Stimulated activated CD8-positive, alpha-beta memory T cell treated with anti-CD3 and anti-CD28 coated beads, Interleukin-12 subunit alpha, Interleukin-12 subunit beta, amount 100 ng/mL, for 24 hours (primary cell): ENCODE measurements around the gene ZNF827.

Experiments used
- DNase-seq: peaks from one replicate; pipeline ENCODE4 v3.0.0-alpha.2; 2020; ENCODE audit errors: extremely low read depth

The ZNF827 gene

DNA sequence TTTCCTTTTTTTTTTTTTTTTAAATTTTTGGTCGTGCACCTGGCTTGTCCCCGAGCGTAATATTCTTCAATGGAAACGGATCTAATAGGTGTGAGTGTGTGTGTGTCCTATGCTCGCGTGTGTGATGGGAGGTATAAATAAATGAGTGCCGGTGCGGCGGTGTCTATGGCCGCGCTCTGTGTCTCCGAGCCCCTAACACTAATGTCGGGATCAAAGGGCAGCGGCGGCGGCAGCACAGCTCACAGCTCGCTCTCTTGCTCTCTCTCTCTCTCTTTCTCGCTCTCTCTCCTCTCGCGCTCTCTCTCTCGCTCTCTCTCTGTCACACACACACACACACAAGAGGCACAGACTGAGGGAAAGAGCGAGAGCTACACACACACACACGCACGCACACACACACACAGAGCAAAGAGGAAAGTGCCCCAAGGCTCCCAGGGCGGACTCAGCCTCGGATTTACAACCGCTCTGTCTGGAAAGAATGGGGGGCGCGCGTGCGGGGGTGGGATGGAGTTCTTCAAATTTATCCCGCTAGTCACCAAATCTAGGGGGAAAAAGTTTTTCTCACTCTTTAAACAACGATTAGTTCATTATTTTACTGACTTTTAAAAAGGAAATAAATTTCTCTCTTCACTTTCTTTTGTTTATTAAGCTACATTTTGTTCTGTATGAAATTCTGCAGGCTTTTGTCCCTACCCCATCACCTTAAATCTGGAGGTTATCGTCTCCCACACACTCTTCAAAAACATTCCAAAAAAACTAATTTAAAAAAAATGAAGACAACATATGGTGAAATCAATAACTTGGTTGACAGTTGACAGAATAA, at the start of gene ZNF827:
Gene ZNF827, minus strand, starts transcription at position 206 of the 823 bp plus-strand sequence. CDS start 416 bp downstream, outside the sequence.
- peak; percentile 5 for DNase-seq

DNA sequence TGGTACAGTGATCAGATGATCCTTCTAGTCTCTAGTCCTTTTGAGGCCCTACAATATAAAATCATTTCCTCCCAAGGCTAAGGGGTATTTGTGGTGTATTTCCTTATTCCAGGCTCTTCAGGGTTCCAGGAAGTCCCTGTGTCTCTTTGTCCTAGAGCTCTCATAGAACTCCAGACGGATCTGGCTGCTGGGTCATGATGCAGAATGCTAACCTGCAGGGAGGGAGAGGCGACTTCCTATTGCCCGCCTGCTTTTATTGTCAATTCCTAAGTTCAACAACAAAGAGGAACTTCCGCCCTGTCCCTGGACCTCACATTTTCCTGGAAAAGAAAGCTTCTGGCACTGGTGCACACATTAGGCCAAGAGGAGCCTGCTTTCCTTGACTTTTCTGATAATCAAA, 45.9 kb upstream of the ZNF827 start:
- no peak for DNase-seq

DNA sequence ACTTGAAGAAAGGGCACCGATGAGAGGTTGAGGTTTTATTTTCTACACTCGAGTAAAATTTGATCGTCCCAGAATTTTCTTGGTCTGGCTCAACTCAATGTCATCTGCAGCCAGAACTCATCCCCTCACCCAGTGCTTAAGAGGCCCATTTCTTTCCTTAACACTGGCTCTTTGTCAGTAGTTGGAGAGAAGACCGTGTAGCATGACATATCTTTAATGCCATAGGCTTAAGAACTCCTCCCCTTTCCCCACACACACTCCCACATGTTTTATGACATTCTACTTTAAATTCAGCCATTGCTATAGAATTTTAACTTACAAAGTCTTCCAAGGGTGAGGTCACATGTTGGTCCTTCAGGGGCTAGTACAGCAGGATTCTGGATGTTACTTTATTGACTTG, 44.2 kb upstream of the ZNF827 start:
- DNase-seq = no peak

- no peak for DNase-seq
Observed at GRCh38 chr4:145979160-145979559, 40.5 kb upstream of the ZNF827 start.

- DNase-seq = no peak
Observed at GRCh38 chr4:145976680-145977079, 38.1 kb upstream of the ZNF827 start.

DNA sequence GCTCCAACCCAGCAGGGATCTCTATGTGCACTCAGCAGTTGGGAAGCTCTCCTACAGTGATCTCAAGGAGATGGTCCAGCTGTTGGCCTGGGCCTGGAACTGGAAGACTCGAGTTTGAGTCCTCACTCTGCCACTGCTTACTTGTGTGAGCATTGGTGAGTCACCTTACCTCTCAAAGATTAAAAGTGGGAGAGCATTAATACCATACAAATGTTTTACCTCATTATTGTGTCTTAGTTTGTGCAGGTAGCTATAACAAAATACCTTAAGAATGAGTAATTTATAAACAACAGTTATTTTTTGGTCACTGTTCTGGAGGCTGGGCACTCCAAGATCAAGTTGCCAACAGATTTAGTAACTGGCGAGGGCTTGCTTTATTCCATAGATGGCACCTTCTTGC, 21.4 kb upstream of the ZNF827 start:
- no peak for DNase-seq

- DNase-seq = no peak
Observed at GRCh38 chr4:145957302-145957701, 18.7 kb upstream of the ZNF827 start.

GRCh38 chr4:145956288-145956890, 17.8 kb upstream of the ZNF827 start:
- DNase-seq = peak; percentile 11

DNA sequence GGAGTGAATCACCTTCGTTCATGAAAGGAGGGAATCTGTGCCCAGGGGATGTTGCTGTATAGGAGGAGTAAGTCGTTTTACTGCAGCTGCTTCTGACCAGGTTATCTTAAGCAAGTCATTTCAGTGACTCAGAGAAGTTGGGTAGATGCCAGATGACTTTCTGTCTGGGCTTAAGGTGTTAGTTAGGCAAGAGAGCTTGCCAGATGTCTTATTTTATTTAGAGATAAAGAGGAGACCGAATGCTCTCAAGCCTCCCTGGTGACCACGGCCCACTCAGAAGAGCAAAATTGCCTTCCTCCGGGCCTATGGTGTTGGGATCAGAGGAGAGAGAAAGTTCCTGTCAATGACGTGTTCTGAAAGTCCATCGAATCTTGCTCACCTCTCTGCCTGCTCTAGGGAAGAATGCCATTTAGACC, 16.3 kb upstream of the ZNF827 start:
- DNase-seq = no peak

- DNase-seq = no peak
Observed at GRCh38 chr4:145951931-145952330, 13.3 kb upstream of the ZNF827 start.

DNA sequence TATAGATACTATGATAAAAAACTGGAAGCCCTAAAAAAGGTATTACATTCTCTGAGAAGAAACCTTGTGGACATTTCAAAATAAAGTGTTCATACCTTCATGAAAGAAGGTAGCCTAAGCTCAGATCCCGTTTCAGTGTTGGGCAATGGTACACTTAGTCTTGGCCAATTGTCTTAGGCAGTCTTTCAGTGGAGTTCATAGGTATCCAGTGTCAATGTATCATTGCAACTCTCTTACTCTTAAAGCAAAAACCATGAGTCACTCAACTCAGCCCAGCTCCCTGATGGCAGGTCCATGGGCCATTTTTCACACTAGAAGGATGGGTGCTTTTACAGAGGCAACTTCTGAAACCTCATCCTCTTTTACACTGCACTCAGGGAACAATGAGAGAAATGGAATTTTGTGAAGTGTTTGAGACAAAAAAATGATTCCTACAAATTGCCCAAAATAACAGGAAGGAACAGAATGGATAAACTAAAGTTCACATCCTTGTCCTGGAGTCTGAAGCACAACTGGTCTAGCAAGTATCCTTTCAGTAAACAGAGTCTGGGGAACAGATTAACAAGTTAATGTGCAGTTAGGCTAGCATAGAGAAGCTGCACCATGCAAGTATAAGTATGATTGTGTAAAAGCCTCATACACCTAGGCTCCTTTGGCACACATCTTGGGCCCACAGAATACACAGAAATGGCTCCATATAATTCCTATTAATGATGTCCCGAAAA, 7.0 kb upstream of the ZNF827 start:
- DNase-seq = no peak

DNA sequence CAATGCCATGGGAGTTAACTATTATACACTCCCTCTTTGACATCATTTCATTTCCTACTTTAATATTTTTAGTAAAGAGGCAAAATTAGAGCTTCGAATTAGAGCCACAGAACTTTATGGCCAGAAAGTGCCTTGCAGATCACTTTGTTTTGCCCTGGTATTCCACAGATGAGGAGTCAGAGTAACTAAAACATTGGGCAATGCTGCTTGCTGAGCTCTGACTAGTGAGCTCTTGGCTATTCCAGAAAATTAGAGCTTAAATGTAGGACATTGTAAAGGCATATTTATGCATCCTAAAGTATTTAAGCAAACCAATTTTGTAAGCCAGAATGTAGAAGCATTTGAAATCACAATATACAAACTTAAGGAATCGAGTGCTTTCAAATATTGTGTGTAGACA, 6.3 kb upstream of the ZNF827 start:
- DNase-seq = no peak

DNA sequence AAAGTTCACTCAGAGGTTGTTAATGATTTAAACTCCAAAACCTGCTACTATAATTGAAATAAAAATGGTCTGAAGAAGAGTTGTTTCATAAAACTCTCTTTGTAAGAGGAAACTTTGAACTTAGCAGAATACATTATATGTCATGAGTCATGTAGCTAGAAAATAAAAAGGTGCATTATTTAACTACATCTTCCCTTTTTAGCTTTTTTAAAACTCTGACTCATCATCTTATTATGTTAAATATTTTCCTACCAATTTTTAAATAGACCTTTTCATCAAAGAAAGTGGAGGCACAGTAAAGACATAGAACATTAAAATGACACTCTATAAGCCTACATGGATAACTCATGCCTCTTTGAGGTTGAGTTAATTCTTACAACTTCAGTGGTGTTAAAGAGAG, 1.2 kb upstream of the ZNF827 start:
- DNase-seq = no peak

DNA sequence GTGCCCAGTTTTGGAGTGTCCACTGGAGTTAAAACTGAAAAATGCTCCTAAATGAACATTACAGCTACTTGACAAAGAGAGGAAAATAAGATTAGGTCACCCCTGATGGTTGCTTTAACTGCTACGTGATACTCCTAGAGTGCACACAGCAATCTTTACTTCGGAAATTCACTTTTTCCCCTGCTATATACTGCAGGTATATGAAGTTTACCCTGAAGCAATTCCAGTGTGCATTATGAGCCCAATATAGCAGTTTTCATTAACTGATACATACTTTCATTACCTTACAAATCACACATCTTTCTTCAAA, 773 bp upstream of the ZNF827 start:
- DNase-seq = no peak

DNA sequence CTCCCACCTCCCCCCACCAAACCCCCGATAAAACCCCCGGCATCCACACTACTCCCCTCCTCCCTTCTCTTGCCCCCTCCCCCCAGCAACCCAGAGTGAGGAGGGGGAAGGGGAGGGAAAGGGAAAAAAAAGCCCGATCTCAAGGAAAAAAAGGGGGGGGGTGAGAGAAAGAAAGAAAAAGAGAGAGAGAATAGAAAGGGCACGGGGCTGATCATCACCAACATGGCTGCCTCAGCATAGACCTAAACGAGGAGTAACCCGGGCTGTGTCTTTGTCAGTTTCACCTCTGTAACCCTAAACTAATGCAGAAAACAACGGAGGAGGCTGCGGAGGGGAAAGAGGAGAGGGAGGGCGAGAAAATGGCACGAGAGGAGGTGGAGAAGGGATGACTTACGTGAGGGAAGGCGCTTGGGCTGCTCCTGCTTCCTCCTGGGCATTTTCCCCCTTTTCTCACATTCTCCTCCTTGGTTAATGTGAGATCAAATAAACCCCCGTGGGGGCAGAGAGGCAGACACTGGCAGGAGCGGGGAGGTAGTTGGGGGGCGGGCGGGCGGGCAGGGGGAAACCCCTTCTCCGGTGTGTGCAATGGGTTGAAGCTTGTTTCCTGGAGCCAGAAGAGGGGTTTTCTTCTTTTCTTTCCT, 532 bp downstream of the ZNF827 start:
- DNase-seq = peak; percentile 1

- DNase-seq = peak; percentile 7
Observed at GRCh38 chr4:145936997-145937901, 1.4 kb downstream of the ZNF827 start.

GRCh38 chr4:145936142-145936996, 2.3 kb downstream of the ZNF827 start:
- DNase-seq = peak; percentile 15

DNA sequence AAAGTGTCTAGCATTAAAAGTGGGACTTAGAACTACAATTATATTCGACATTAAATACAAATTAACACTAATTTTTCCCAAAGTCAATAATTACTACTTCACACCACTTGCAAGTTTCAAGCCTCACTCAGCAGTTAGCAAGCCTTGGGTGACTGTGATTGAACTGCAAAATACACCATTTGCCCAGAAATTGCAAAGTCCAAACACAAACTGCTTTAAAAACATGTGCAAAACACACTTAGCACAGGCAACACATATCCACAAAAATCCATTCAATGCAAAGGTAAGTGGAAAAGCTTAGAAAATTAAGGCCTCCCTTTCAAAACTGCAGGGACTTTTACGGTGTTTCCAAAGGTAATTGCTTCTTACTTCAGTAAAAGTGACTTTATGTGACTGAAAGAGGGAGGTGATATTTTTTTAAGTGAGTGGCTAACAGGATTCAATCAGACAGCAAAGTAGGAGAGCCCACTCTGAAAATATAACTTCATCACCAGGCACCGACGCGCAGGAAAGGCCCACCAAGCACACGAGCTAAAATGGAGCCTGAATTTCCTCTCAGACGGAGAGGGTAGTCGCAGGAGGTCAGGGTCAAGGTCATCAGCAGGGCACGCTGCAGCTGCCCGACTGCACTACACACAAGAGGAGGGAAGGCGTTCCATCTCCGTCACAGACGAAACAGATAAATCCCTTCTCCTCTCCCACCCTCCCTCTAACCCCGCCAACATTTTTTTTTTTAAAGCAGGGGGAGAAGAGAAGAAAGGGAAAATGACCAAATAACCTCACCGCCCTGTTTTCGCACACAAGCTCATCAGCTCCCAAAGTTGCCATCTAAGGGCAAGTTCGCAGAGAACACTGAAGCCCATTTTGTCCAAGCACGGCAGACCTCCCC, 3.1 kb downstream of the ZNF827 start:
- DNase-seq = no peak

DNA sequence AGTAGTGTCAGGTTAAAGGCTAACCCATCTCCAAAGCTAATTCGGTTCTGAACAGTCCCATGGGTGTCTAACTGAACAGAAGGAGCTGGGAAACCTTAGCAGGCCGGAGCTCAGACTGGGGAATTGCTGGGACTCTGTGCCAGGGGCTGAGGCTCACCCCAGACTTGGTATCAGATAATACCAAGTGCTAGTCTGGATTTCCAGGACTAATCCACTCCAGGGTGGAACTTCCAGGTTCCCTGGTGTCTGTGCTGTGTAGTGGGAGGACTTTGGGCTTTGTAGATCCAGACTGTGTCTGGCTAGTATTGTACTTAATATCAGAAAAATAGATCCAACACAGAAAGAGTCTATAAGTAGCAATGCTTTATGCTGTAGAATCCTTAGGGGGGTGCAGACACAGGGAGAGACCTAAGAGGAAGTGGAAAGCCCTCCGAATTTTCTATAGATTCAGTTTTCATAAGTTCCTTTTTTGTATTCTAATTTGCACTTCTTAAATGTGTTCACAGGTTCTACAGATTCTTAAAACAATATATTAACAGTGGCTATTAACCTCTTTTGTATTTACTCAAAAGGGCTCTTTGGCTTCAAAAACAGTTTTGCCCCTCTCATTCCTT, 4.1 kb downstream of the ZNF827 start:
- DNase-seq = no peak
